ENCODE data around the gene MBTPS1.

Gene MBTPS1

GRCh38 chr16:84143081-84143480 lies 26.3 kb upstream of the MBTPS1 start:
- Mint-ChIP-seq H3K9me3 (no peaks in the 10 kb centered on the region), H3K27me3 (peaks cover 4% of the 10 kb centered on the region), H3K4me1 (ENCODE audit: low read depth) (peaks cover 51% of the 10 kb centered on the region), H3K36me3 (ENCODE audit: low read depth) (peaks cover 11% of the 10 kb centered on the region), H3K27ac (peak overlapping the region; percentile 50), H3K4me3 (peak overlapping the region; percentile 64)

DNA sequence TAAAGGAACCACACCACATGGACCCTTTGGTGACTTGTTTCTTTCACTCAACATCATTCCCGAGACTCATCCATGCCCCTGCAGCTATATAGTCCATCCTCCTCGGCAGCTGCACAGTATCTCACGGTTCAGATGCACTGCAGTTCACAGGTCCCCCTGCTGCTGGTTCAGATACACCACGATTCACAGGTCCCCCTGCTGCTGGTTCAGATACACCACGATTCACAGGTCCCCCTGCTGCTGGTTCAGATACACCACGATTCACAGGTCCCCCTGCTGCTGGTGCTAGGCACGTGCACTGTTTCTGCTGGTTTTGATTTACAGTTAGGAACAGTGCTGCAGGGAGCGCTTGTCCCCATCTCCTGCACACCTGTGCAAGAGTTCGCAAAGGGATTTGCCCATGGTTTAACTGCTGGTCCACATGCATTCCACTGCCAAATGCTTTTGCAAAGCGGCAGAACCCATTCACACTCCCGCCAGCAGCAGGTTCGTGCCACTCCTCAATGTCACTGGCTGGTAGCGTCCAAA lies 24.5 kb upstream of the MBTPS1 start:
- Mint-ChIP-seq H3K4me3 (no peak overlapping the region), H3K4me1 (ENCODE audit: low read depth) (peaks cover 70% of the 10 kb centered on the region), H3K36me3 (ENCODE audit: low read depth) (peaks cover 11% of the 10 kb centered on the region), H3K27ac (no peak overlapping the region), H3K27me3 (no peaks in the 10 kb centered on the region), H3K9me3 (no peaks in the 10 kb centered on the region)

- Mint-ChIP-seq H3K4me1 (ENCODE audit: low read depth) (peaks cover 74% of the 10 kb centered on the region), H3K27me3 (no peaks in the 10 kb centered on the region), H3K4me3 (no peak overlapping the region), H3K9me3 (no peaks in the 10 kb centered on the region), H3K27ac (peak overlapping the region; percentile 96), H3K36me3 (ENCODE audit: low read depth) (peaks cover 15% of the 10 kb centered on the region)
Measured at GRCh38 chr16:84139628-84140258, 23.0 kb upstream of the MBTPS1 start.

DNA sequence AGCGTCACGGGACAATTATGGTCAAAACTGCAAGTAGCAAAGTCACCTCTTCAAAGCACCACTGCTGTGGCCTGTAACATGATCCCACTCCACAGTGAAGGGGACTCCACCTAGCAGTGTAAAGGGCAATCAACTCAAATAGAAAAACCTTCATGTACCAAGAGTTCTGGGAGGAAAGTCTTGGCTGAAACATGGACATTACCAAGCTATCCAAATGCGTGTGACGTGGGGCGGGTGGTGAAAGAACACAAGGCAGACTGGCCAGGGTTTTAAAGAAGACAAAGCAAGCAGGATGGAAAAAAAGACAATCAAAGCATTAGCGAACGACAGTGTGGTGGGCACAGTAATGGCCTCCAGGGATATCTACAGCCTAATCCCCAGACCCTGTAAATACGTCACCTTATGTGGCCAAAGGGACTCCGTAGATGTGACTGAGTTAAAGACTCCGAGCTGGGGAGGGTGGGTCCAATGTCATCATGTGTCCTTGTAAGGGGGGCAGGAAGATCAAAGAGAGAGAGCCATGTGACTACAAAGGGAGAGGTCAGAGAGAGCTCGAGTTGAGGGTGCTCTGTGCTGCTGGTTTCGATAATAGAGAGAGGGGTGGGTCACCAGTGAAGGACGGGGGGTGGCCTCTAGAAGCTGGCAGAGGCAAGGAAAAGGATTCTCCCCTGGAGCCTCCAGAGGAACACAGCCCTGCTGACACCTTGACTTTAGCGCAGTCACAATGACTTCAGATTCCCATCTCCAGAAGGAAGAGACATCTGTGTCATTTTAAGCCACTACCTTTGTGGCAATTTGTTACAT lies 22.3 kb upstream of the MBTPS1 start:
- peaks cover 69% of the 10 kb centered on the region for H3K4me1 Mint-ChIP-seq (ENCODE audit: low read depth)
- H3K4me3 Mint-ChIP-seq, result peak overlapping the region; percentile 75
- peak overlapping the region; percentile 96 for H3K27ac Mint-ChIP-seq
- H3K27me3 Mint-ChIP-seq, result no peaks in the 10 kb centered on the region
- no peaks in the 10 kb centered on the region for H3K9me3 Mint-ChIP-seq
- H3K36me3 Mint-ChIP-seq (ENCODE audit: low read depth), result peaks cover 15% of the 10 kb centered on the region

- Mint-ChIP-seq H3K27me3 (no peaks in the 10 kb centered on the region), H3K36me3 (ENCODE audit: low read depth) (peaks cover 15% of the 10 kb centered on the region), H3K4me3 (peak overlapping the region; percentile 75), H3K9me3 (no peaks in the 10 kb centered on the region), H3K27ac (peak overlapping the region; percentile 96), H3K4me1 (ENCODE audit: low read depth) (peaks cover 64% of the 10 kb centered on the region)
Measured at GRCh38 chr16:84138500-84138823, 21.7 kb upstream of the MBTPS1 start.

DNA sequence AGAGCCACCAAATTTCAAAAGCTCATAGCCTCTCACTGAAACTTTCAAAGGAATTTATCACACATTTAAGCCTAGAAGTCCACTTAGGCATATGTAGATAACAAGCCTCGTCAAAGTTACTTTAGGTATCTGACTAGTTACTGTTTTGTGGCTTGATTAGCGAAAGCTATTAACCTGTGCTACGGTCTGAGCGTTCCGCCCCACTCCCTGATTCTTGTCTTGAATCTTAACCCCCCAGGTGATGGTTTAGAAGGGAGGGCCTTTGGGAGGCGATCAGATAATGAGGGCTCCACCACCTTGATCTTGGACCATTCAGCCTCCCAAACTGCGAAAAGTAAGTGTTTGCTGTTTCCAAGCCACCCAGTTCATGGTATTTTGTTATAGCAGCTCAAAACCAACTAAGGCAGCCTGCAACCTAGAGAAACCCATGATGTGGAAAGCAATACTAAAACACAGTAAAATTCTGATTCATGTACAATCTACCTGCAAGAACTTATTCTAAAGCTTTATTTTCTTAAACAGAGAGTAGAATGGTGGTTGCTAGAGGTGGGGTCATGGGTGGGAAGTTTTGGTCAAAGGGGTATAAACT lies 21.1 kb upstream of the MBTPS1 start:
- H3K4me1 Mint-ChIP-seq (ENCODE audit: low read depth), result peaks cover 63% of the 10 kb centered on the region
- H3K36me3 Mint-ChIP-seq (ENCODE audit: low read depth), result peaks cover 15% of the 10 kb centered on the region
- H3K27ac Mint-ChIP-seq, result peak overlapping the region; percentile 82
- H3K9me3 Mint-ChIP-seq, result no peaks in the 10 kb centered on the region
- H3K27me3 Mint-ChIP-seq, result no peaks in the 10 kb centered on the region
- H3K4me3 Mint-ChIP-seq, result peak overlapping the region; percentile 27

DNA sequence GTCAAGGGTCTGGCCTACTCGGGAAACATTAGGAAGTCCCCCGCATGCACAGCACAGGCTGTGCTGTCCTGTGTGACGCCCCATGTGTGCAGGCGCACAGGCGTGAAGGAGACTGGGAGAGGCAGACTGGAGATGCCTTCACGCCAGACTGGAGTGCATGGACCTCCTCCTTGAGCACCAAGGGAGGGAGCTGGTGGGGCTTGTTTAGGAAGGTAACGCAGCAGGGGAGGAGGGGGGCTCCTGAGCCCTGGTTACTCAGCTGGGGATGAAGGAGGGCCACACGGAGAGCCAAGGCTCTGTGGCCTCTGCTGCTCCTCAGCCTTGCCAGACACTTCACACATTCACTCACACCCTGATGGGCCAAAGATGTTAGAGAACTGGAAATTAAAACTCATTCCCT lies 20.5 kb upstream of the MBTPS1 start:
- H3K27me3 Mint-ChIP-seq, result no peaks in the 10 kb centered on the region
- peaks cover 65% of the 10 kb centered on the region for H3K4me1 Mint-ChIP-seq (ENCODE audit: low read depth)
- H3K9me3 Mint-ChIP-seq, result no peaks in the 10 kb centered on the region
- peaks cover 18% of the 10 kb centered on the region for H3K36me3 Mint-ChIP-seq (ENCODE audit: low read depth)
- peak overlapping the region; percentile 46 for H3K4me3 Mint-ChIP-seq
- H3K27ac Mint-ChIP-seq, result peak overlapping the region; percentile 82

DNA sequence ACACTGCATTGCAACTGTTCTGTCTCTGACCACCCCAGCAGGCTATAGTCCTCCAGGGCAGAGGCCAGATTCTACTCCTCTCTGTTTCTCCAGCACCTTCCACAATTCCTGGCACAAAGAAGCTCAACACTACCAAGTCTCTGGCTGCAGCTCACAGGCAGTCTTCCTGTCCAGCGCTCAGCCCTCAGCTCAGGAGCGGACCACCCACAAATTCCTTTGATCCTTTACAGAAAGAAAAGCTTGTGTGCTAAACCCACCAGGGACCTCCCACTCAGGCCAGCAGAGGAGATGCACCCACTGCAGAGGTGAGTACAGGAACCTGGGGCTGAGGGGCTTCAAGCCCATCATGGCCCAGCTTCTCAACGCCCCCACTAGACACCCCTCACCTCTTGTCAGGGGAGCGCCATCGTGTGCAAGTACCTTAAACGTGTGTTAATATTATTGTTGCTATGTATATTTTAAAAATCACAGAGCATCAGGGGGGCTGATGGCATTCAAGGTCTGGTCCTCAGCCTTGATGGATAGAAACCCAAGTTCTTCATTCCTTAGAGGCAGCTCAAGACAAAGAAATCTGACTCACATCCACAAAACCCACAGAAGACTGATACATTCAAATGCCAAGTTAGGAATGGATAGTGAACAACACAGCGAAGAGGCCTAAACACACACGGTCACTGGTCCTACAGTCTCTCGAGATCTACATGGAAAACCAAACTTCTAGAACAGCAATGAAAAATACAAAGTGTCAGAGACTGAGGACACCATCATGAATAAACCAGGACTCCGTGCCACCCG lies 19.8 kb upstream of the MBTPS1 start:
- peaks cover 18% of the 10 kb centered on the region for H3K36me3 Mint-ChIP-seq (ENCODE audit: low read depth)

DNA sequence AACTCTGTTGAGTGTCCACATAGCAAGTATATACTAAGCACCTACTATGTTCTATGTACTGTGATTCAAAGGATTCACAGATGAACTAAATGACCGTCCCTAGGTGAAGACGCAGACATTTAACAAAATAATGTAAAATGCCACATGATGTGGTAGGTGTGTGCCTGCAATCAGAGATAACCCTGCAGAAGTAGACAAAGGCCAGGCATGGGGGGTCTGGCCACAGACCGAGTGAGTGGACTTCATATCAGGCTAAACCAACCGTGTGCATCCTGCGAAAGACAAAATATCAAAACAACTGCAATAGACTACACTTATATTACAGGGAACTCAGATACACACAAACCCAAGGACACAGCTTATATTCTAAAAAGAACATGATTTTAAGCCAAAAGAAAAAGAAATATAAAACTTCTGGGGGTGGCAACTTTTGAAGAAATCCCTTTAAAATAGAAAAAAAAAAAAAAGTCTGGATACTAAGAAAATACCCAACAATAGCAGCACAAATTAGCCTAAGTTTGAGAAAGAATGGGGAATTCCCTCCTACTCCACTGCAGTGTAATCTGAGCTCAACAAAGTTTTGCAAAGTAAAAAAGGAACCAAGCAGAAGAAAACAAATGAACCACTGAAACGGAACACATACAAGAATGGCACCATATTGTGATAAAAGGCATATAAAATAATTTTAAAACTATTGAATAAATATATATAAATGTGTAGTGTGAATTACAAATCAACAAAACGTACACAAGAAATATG lies 16.0 kb upstream of the MBTPS1 start:
- H3K36me3 Mint-ChIP-seq (ENCODE audit: low read depth), result peaks cover 32% of the 10 kb centered on the region
- no peaks in the 10 kb centered on the region for H3K27me3 Mint-ChIP-seq
- no peak overlapping the region for H3K27ac Mint-ChIP-seq
- peaks cover 36% of the 10 kb centered on the region for H3K4me1 Mint-ChIP-seq (ENCODE audit: low read depth)
- no peaks in the 10 kb centered on the region for H3K9me3 Mint-ChIP-seq
- no peak overlapping the region for H3K4me3 Mint-ChIP-seq

More for the DNA sequence above, 19.8 kb upstream of the MBTPS1 start:
- H3K27me3 Mint-ChIP-seq, result no peaks in the 10 kb centered on the region
- peaks cover 63% of the 10 kb centered on the region for H3K4me1 Mint-ChIP-seq (ENCODE audit: low read depth)
- peak overlapping the region; percentile 46 for H3K4me3 Mint-ChIP-seq
- peak overlapping the region; percentile 82 for H3K27ac Mint-ChIP-seq
- no peaks in the 10 kb centered on the region for H3K9me3 Mint-ChIP-seq

- Mint-ChIP-seq H3K27ac (no peak overlapping the region), H3K4me3 (no peak overlapping the region), H3K36me3 (ENCODE audit: low read depth) (peaks cover 32% of the 10 kb centered on the region), H3K27me3 (no peaks in the 10 kb centered on the region), H3K4me1 (ENCODE audit: low read depth) (peaks cover 20% of the 10 kb centered on the region), H3K9me3 (no peaks in the 10 kb centered on the region)
Measured at GRCh38 chr16:84131117-84131516, 14.4 kb upstream of the MBTPS1 start.

DNA sequence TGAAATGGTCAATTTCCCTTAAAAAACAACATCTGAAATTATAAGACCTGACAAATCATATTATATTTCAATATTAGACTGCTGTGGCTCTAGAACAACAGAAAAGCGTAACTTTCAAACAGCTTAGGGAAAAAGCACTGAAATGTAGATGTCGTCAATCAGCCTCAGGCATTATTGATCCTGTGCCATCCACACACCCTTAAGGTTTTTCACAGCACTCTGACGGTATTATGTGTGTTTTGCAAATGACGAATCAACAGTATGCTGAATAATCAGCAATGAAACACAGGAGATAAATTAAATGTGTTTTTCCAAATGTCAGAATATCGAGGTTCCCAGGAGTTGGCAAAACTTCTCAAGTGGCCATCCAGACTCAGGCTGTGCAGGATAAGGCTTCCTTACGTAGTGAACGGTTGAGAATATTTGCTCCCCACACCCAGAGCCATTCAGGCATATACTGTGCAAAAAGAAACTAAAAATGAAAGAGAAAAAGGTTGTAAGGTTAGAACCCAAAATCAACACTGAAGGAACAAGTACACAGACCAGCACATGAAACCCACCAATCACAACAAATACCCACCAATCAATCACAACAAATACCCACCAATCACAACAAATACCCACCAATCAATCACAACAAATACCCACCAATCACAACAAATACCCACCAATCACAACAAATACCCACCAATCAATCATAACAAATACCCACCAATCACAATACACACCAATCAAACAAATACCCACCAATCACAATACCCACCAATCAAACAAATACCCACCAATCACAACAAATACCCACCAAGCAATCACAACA lies 7.7 kb upstream of the MBTPS1 start:
- Mint-ChIP-seq H3K27me3 (no peaks in the 10 kb centered on the region), H3K36me3 (ENCODE audit: low read depth) (peaks cover 28% of the 10 kb centered on the region), H3K9me3 (no peaks in the 10 kb centered on the region), H3K4me3 (no peak overlapping the region), H3K4me1 (ENCODE audit: low read depth) (peaks cover 3% of the 10 kb centered on the region), H3K27ac (no peak overlapping the region)

GRCh38 chr16:84121007-84121406 lies 4.3 kb upstream of the MBTPS1 start:
- H3K4me3 Mint-ChIP-seq, result no peak overlapping the region
- H3K27ac Mint-ChIP-seq, result no peak overlapping the region
- H3K36me3 Mint-ChIP-seq (ENCODE audit: low read depth), result peaks cover 19% of the 10 kb centered on the region
- peaks cover 17% of the 10 kb centered on the region for H3K4me1 Mint-ChIP-seq (ENCODE audit: low read depth)
- no peaks in the 10 kb centered on the region for H3K9me3 Mint-ChIP-seq
- H3K27me3 Mint-ChIP-seq, result no peaks in the 10 kb centered on the region

DNA sequence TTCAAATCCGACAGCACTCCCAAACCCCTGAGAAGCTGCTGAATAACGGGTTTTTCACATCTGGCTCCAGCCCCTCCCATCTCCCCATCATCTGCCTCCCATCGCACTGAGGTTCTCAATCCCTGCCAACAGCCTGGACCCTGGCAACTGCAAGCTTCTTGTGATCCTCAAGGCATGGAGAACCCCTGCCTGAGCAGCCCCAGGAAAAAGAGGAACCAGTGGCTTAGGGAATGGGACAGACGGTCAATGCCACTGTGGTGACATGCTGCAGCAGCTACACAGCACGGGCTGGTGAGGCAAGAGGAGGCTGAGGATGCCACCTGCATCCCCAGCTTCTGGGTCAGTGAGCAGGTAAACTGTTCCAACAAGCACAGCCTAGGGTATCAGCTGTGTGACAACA lies 3.3 kb upstream of the MBTPS1 start:
- Mint-ChIP-seq H3K4me3 (no peak overlapping the region), H3K27me3 (no peaks in the 10 kb centered on the region), H3K9me3 (no peaks in the 10 kb centered on the region), H3K36me3 (ENCODE audit: low read depth) (peaks cover 18% of the 10 kb centered on the region), H3K27ac (no peak overlapping the region), H3K4me1 (ENCODE audit: low read depth) (peaks cover 24% of the 10 kb centered on the region)
